K562 (cell line): Measurements from ENCODE around the gene SLC34A3.

Experiments
- FOXP4 ChIP-seq: sonication (generic); formaldehyde crosslinking; IDR thresholded peaks from 2 replicates; pipeline ENCODE4 v1.8.0; 2022; ENCODE audit warnings: mild to moderate bottlenecking, missing genetic modification reagents, borderline replicate concordance
- HDGF ChIP-seq: fragments of 450-650 bp; IDR thresholded peaks from 2 replicates; pipeline ENCODE4 v1.6.1; 2016
- MAX ChIP-seq: sonication (generic); formaldehyde crosslinking; IDR thresholded peaks from 2 replicates; pipeline ENCODE4 v1.9.0; 2022; ENCODE audit warnings: mild to moderate bottlenecking, missing genetic modification reagents
- MCM2 ChIP-seq: fragments of 450-650 bp; IDR thresholded peaks from 2 replicates; pipeline ENCODE4 v1.6.1; 2017; ENCODE audit warnings: low read depth, mild to moderate bottlenecking
- POLR2A ChIP-seq: fragments of 450-650 bp; conservative IDR thresholded peaks from 2 replicates; pipeline ENCODE4 v1.6.1; 2016
- REST ChIP-seq, 2 experiments: fragments of 450-650 bp; formaldehyde crosslinking in 1 of 2; IDR thresholded peaks; 2 replicates each; pipeline versions ENCODE4 v1.4.0 to v1.6.1; 2014 to 2020; ENCODE audit warnings: mild to moderate bottlenecking in 2 of 2, borderline replicate concordance in 1 of 2, low read depth in 1 of 2
- SMC3 ChIP-seq: conservative IDR thresholded peaks from 2 replicates; pipeline ENCODE4 v1.6.1; 2011; ENCODE audit warnings: low read depth, low read length, improper control_type of control experiment; ENCODE audit not compliant: insufficient read depth
- ZFX ChIP-seq: sonication (generic); formaldehyde crosslinking; IDR thresholded peaks from 2 replicates; pipeline ENCODE4 v1.8.0; 2022; ENCODE audit warnings: mild to moderate bottlenecking, missing genetic modification reagents, moderate library complexity
- ZNF354B ChIP-seq: fragments of 250-450 bp; sonication (Bioruptor Pico); IDR thresholded peaks from 2 replicates; pipeline ENCODE4 v1.4.0; 2020
- ZZZ3 ChIP-seq: fragments of 450-650 bp; IDR thresholded peaks from 2 replicates; pipeline ENCODE4 v1.6.1; 2016; ENCODE audit warnings: antibody characterized with exemption, mild to moderate bottlenecking, moderate library complexity

GRCh38 chr9:137185921-137186320 lies 44.8 kb upstream of the SLC34A3 start:
- TF ChIP-seq FOXP4 (CRISPR knock-in tag) (no peak), MCM2 (no peak), ZNF354B (CRISPR knock-in tag) (no peak), POLR2A (no peak), HDGF (no peak), REST (IDR thresholded peaks at IDR 0.05; ENCODE audit: borderline replicate concordance) (no peak), REST (CRISPR knock-in tag; IDR thresholded peaks at IDR 0.05; ENCODE audit: low read depth) (no peak), SMC3 (no peak), ZZZ3 (no peak), MAX (no peak), ZFX (CRISPR knock-in tag) (no peak)
